HG03066 (cell line): ENCODE measurements around the gene ARSK.
A peak's percentile ranks its signal among the peaks of the same experiment; 100 is the strongest.
"Not testable (repeated sequence)": the region's sequence is repeated elsewhere in the genome, so short reads cannot be mapped to it uniquely, and the experiment has no call there.

Source experiments
- ATAC-seq: cut with Tn5 transposase; IDR thresholded peaks from one replicate; pipeline ENCODE4 v1.9.1; 2021; ENCODE audit warnings: low read depth; ENCODE audit not compliant: unreplicated experiment

Gene ARSK

DNA sequence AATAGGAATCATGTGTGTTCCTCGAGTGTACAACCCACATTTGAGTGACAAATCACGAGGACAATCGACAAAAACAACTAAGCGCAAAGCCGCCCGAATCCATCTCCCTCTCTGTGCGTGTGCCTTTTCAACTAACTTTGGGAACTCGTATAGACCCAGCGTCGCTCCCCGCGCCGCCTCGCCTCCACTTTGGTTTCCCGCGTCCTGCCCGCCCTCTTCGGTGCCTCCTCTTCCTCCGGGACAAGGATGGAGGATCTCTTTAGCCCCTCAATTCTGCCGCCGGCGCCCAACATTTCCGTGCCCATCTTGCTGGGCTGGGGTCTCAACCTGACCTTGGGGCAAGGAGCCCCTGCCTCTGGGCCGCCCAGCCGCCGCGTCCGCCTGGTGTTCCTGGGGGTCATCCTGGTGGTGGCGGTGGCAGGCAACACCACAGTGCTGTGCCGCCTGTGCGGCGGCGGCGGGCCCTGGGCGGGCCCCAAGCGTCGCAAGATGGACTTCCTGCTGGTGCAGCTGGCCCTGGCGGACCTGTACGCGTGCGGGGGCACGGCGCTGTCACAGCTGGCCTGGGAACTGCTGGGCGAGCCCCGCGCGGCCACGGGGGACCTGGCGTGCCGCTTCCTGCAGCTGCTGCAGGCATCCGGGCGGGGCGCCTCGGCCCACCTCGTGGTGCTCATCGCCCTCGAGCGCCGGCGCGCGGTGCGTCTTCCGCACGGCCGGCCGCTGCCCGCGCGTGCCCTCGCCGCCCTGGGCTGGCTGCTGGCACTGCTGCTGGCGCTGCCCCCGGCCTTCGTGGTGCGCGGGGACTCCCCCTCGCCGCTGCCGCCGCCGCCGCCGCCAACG is 65.3 kb downstream of the ARSK start, which contains the start of gene GPR150:
Gene GPR150, plus strand, starts transcription at position 58 of the 840 bp plus-strand sequence. Its CDS starts 189 bp downstream, at position 247.
- peak; percentile 59 for ATAC-seq

DNA sequence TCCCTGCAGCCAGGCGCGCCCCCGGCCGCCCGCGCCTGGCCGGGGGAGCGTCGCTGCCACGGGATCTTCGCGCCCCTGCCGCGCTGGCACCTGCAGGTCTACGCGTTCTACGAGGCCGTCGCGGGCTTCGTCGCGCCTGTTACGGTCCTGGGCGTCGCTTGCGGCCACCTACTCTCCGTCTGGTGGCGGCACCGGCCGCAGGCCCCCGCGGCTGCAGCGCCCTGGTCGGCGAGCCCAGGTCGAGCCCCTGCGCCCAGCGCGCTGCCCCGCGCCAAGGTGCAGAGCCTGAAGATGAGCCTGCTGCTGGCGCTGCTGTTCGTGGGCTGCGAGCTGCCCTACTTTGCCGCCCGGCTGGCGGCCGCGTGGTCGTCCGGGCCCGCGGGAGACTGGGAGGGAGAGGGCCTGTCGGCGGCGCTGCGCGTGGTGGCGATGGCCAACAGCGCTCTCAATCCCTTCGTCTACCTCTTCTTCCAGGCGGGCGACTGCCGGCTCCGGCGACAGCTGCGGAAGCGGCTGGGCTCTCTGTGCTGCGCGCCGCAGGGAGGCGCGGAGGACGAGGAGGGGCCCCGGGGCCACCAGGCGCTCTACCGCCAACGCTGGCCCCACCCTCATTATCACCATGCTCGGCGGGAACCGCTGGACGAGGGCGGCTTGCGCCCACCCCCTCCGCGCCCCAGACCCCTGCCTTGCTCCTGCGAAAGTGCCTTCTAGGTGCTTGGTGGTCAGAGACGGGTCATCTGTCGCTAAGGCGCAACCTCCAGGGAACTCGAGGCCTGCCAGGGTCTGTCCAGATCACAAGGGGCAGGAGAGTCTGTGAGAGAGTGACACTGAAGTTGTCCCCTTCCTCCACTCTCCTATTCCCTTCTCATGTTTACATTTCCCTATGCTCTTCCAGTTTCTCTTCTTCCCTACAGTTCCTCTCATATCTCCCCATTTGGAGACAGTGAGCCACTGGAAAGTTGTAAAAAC is 66.3 kb downstream of the ARSK start:
- peak; percentile 41 for ATAC-seq

GRCh38 chr5:95621839-95622629 is 67.1 kb downstream of the ARSK start:
- no peak for ATAC-seq

DNA sequence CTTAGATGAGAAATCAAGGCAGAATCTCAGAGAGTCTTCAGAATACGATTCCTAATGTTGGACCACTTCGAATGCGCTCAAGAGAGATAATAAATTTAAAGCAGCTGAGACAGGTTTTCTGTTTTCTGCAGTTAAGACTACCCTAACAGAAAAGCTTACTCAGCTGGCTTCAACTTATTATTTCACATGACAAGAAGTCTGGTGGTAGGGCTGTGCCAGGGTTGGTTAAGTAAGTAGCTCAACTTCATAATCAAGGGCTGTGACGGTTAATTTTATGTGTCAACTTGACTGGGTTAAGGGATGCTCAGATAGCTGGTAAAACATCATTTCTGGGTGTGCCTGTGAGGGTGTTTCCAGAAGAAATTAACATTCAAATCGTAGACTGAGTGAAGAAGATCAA is 68.8 kb downstream of the ARSK start:
- ATAC-seq = no peak

DNA sequence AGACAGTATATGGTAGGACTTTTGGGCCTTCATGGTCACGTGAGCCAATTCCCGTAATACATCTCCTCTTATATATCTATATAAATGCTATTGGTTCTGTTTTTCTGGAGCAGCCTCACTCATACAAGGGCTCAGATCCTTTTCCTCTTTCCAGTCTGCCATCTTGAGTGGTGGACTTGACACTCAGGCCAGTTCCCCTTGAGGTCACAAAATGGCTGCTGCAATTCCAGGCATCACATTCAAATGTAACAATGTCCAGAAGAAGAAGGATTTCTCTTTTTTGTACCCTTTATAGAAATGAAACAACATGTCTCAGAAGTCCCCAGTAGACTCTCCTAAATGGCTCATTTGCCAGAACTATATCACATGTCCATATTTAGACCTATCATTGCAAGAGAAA is 69.5 kb downstream of the ARSK start:
- ATAC-seq = no peak

DNA sequence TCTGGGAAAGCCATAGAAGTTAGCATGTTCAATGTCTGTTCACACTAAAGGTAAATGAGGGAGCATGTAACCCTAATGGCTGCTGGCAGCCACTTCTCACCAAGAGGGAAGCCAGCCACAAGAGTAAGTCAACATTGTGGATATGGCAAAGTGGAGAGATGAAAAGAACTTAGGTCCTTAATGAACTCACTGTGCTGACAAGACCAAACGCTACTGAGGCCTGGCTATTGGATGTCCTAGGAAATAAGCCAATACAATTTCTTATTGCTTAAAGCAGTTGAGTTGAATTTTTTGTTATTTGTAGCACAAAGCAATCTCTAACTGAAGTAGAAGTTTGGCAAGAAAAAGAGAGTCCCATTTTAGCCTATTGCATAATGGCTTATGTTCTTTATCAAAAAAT is 71.8 kb downstream of the ARSK start:
- ATAC-seq = no peak

DNA sequence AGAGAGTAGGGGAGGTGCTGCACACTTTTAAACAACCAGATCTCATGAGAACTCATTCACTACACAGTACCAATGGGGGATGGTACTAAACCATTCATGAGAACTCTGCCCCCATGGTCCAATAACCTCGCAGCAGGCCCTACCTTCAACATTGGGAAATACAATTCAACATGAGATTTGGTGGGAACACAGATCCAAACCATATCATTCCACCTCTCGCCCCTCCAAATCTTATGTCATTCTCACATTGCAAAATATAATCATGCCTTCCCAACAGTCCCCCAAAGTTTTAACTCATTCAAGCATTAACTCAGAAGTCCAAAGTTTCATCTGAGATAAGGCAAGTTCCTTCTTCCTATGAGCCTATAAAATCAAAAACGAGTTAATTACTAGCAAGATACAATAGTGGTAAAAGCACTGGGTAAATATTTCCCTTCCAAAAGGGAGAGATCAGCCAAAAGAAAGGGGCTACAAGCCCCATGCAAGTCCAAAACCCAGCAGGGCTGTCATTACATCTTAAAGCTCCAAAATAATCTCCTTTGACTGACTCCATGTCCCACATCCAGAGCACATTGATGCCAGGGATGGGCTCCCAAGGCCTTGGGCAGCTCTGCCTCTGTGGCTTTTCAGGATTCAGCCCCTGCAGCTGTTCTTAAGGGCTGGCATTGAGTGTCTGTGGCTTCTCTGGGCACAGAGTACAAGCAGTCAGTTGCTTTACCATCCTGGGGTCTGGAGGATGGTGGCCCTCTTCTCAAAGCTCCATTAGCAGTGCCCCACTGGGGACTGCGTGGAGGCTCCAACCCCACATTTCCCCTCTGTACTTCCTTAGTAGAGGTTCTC is 73.3 kb downstream of the ARSK start:
- ATAC-seq = no peak

DNA sequence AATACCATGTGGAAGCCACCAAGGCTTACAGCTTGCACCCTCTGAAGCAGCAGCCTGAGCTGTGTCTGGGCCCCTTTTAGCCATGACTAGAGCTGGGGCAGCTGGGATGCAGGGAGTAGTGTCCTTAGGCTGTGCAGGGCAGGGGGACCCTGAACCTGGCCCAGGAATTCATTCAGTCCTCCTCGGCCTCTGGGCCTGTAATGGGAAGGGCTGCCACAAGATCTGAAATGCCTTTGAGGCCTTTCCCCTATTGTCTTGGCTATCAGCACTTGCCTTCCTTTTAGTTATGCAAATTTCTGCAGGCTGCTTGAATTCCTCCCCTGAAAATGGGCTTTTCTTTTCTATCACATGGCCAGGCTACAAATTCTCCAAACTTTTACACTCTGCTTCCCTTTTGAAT is 74.0 kb downstream of the ARSK start:
- ATAC-seq = no peak

GRCh38 chr5:95630394-95630917 is 75.6 kb downstream of the ARSK start:
- no peak for ATAC-seq

- no peak for ATAC-seq
These were observed 76.5 kb downstream of the ARSK start for GRCh38 chr5:95631255-95631958.

GRCh38 chr5:95631991-95632675 is 77.2 kb downstream of the ARSK start:
- peak; percentile 90 for ATAC-seq

DNA sequence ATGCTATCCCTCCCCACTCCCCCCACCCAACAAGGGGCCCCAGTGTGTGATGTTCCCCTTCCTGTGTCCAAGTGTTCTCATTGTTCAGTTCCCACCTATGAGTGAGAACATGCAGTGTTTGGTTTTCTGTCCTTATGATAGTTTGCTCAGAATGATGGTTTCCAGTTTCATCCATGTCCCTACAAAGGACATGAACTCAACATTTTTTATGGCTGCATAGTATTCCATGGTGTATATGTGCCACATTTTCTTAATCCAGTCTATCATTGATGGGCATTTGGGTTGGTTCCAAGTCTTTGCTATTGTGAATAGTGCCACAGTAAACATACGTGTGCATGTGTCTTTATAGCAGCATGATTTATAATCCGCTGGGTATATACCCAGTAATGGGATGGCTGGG is 78.0 kb downstream of the ARSK start:
- not testable (repeated sequence) for ATAC-seq

DNA sequence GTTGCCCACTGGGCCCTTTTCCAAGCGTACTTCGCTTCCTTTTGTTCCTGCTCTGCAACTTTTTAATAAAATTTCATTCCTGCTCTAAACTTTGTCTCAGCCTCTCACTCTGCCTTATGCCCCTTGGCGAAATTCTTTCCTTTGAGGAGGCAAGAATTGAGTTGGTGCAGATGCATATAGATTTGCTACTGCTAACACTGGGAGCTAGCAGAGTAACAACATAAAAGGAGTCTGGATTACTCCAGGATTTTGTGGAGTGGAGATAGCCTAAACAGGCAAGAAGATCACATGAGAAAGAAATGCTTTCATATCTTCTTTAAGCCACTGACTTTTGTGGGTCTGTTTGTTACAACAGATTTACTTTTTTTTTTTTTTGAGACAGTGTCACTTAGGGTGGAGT is 78.8 kb downstream of the ARSK start:
- ATAC-seq = no peak

GRCh38 chr5:95634081-95634480 is 79.2 kb downstream of the ARSK start:
- ATAC-seq = no peak

DNA sequence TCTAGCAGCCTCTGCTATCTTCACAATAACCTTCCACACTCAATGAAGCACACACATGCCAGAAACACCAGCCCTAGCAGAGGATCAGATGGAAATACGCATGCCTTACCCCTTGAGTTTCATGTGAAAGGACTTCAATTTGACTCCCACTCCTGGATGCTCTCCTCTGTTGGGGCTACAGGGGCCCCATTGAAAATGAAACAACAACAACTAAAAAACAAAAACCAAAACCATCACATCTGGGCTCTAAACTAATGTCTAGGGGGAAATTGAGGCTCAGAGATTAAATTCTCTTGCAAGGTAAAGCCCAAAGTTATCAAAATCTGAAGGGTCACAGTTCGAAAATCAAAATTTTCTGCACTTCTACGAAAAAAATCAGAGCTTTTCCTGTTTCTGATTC is 83.7 kb downstream of the ARSK start:
- ATAC-seq = no peak

GRCh38 chr5:95641741-95642220 is 86.9 kb downstream of the ARSK start:
- ATAC-seq = no peak

DNA sequence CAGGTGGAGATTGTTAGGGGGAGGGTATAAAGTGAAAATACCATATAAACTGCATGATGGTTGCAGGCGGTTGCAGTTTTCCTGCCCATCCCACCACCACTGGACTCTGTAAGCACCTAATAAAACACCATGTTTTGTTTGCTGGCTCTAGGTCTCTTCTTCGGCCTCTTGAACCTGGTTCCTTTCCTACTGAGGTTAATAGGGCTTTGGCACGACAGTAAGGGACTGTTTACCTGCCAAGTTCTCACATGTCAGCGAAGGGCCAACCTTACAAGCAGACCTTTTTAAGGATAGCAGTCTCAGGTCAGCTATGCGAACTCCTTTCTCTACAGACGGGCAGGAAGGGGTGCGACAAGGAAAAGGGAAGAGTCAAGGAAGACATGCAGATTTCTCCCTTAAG is 88.3 kb downstream of the ARSK start:
- ATAC-seq = no peak
